Gastrocnemius medialis (tissue), 4 donors: Measurements from ENCODE around the gene PROSER2. TPM values are rescaled to one million over a fixed set of nuclear protein-coding genes. Genes with fewer than 3 reads are reported as not detected.

ENCODE experiments used
- ATAC-seq, 2 donors: fragments of 150-250 bp; one replicate each; pipeline ENCODE4 v1.9.1; 2016
- DNase-seq, 2 donors: peaks; one replicate each; pipeline ENCODE4 v3.0.0-alpha.2; 2019
- H3K27ac ChIP-seq, 4 donors: fragments of 200-600 bp; sonication (generic); 1 replicate in 1 of 4; 2 replicates in 3 of 4; pipeline ENCODE4 v1.5.1; 2016 to 2018; ENCODE audit warnings: mild to moderate bottlenecking in 2 of 4, moderate library complexity in 1 of 4
- H3K27me3 ChIP-seq, 3 donors: fragments of 200-600 bp; sonication (generic) in 2 of 3; 1 replicate in 1 of 3; 2 replicates in 2 of 3; pipeline versions ENCODE4 v1.5.1 to v1.6.0; 2016 to 2019; ENCODE audit warnings: mild to moderate bottlenecking in 1 of 3, moderate library complexity in 1 of 3
- H3K36me3 ChIP-seq, 2 donors: fragments of 200-600 bp; sonication (generic) in 1 of 2; one replicate each; pipeline ENCODE4 v1.5.1; 2017 to 2018
- H3K4me1 ChIP-seq, 2 donors: fragments of 200-600 bp; sonication (generic) in 1 of 2; one replicate each; pipeline ENCODE4 v1.5.1; 2016 to 2017; ENCODE audit warnings: mild to moderate bottlenecking in 2 of 2
- H3K4me3 ChIP-seq, 4 donors: fragments of 200-600 bp; sonication (generic) in 3 of 4; 1 replicate in 1 of 4; 2 replicates in 3 of 4; pipeline ENCODE4 v1.5.1; 2016 to 2019; ENCODE audit warnings: mild to moderate bottlenecking in 2 of 4
- H3K9me3 ChIP-seq, 3 donors: fragments of 200-600 bp; sonication (generic) in 2 of 3; 1 replicate in 1 of 3; 2 replicates in 2 of 3; pipeline ENCODE4 v1.5.1; 2016 to 2019
- POLR2A ChIP-seq, 2 donors: fragments of 450-650 bp; IDR thresholded peaks; one replicate each; pipeline ENCODE4 v1.6.1; 2017; ENCODE audit warnings: antibody characterized with exemption in 2 of 2, mild to moderate bottlenecking in 2 of 2, moderate library complexity in 2 of 2
- in situ Hi-C, 4 donors: fragments of 200-750 bp; cut with MboI; loops; one replicate each; pipeline versions ENCODE4 v1.15.0 to v1.8.0; 2017; ENCODE audit warnings: low sequenced_read_pairs in 4 of 4
- intact Hi-C: fragments of 100-400 bp; cut with DNase I; formaldehyde crosslinking; loops from one replicate; pipeline ENCODE4 v1.15.1; 2023; ENCODE audit warnings: low total_unique reads
- total RNA-seq, 4 donors: library from RNA; depleted of rRNA; stranded (reverse); fragments of >200 nt; gene quantifications; one replicate each; pipeline versions ENCODE4 v1.1.0 to v1.2.3, GENCODE V29; 2016
- TF ChIP-seq, protein P1 (sequence below), 5 experiments: fragments of 450-650 bp in 3 of 5; fragments of 200-600 bp in 2 of 5; sonication (generic) in 2 of 5; IDR thresholded peaks in 4 of 5; conservative IDR thresholded peaks in 1 of 5; 1 replicate in 4 of 5; 2 replicates in 1 of 5; pipeline ENCODE4 v1.5.1; 2016 to 2019; ENCODE audit warnings: antibody characterized with exemption in 5 of 5, mild to moderate bottlenecking in 3 of 5, moderate library complexity in 3 of 5

Gene PROSER2
- total RNA-seq, 4 donors from 2014 or later = 0.88 to 3.4 (median 1.4) TPM

- Histone ChIP-seq H3K36me3 (no peaks in the 10 kb centered on the region), H3K27me3 (peaks cover 0 to 2% (median 0%) of the 10 kb centered on the region in 3 donors), H3K27ac (no peak overlapping the region), H3K4me3 (no peak overlapping the region), H3K9me3 (no peaks in the 10 kb centered on the region), H3K4me1 (no peaks in the 10 kb centered on the region)
- ATAC-seq = no peak
- no peak for TF ChIP-seq POLR2A (IDR thresholded peaks at IDR 0.05)
- TF ChIP-seq, protein P1, sequence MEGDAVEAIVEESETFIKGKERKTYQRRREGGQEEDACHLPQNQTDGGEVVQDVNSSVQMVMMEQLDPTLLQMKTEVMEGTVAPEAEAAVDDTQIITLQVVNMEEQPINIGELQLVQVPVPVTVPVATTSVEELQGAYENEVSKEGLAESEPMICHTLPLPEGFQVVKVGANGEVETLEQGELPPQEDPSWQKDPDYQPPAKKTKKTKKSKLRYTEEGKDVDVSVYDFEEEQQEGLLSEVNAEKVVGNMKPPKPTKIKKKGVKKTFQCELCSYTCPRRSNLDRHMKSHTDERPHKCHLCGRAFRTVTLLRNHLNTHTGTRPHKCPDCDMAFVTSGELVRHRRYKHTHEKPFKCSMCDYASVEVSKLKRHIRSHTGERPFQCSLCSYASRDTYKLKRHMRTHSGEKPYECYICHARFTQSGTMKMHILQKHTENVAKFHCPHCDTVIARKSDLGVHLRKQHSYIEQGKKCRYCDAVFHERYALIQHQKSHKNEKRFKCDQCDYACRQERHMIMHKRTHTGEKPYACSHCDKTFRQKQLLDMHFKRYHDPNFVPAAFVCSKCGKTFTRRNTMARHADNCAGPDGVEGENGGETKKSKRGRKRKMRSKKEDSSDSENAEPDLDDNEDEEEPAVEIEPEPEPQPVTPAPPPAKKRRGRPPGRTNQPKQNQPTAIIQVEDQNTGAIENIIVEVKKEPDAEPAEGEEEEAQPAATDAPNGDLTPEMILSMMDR (IDR thresholded peaks at IDR 0.05 in 4 of 5, conservative IDR thresholded peaks at IDR 0.05 in 1 of 5) = no peak
- DNase-seq = no peak
- intact Hi-C loops (no loop called here), in situ Hi-C loops (loop anchor here in 3 of 4 donors (10.0 to 25.0 kb wide), 2 partner anchors 197 to 199 kb away; no protein-coding TSS in a partner anchor)
These were observed 35.3 kb upstream of the PROSER2 start for GRCh38 chr10:11787846-11788245.

DNA sequence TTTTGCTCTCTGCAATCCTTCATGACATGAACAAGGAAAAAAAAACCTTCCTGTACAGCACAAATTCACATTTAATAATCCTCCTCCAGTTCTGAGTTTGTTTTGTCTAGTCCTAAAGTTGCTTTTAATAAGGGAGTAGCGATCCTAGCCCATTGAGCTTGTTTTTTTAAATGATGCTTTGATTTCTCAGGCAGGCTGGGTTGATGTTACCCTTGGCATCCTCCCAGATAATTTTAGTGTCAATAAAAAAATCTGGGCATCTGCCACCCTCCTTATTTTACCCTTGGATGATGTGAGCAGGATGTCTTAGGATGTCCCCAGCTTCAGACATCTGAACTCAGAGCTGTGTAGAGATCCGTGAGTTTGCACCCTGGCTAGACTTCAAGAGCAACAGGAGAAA lies 33.9 kb upstream of the PROSER2 start:
- Histone ChIP-seq H3K4me1 (no peaks in the 10 kb centered on the region), H3K36me3 (no peaks in the 10 kb centered on the region), H3K9me3 (no peaks in the 10 kb centered on the region), H3K27me3 (peaks cover 0 to 2% (median 0%) of the 10 kb centered on the region in 3 donors), H3K27ac (no peak overlapping the region), H3K4me3 (no peak overlapping the region)
- in situ Hi-C loops = loop anchor here in 3 of 4 donors (10.0 to 25.0 kb wide), 2 partner anchors 195 to 198 kb away; no protein-coding TSS in a partner anchor
- DNase-seq = no peak
- no peak for ATAC-seq
- intact Hi-C loops = no loop called here
- TF ChIP-seq, protein P1 (IDR thresholded peaks at IDR 0.05 in 4 of 5, conservative IDR thresholded peaks at IDR 0.05 in 1 of 5) = no peak
- TF ChIP-seq POLR2A (IDR thresholded peaks at IDR 0.05) = no peak

GRCh38 chr10:11789956-11790355 lies 33.2 kb upstream of the PROSER2 start:
- in situ Hi-C loops = loop anchor here in 3 of 4 donors (10.0 to 25.0 kb wide), 2 partner anchors 195 to 197 kb away; no protein-coding TSS in a partner anchor
- DNase-seq (no peak), ATAC-seq (no peak)
- Histone ChIP-seq H3K36me3 (no peaks in the 10 kb centered on the region), H3K4me1 (no peaks in the 10 kb centered on the region), H3K9me3 (no peaks in the 10 kb centered on the region), H3K27me3 (peaks cover 0 to 2% (median 0%) of the 10 kb centered on the region in 3 donors), H3K27ac (no peak overlapping the region), H3K4me3 (no peak overlapping the region)
- intact Hi-C loops = no loop called here
- TF ChIP-seq, protein P1 (IDR thresholded peaks at IDR 0.05 in 4 of 5, conservative IDR thresholded peaks at IDR 0.05 in 1 of 5) = no peak
- no peak for TF ChIP-seq POLR2A (IDR thresholded peaks at IDR 0.05)

DNA sequence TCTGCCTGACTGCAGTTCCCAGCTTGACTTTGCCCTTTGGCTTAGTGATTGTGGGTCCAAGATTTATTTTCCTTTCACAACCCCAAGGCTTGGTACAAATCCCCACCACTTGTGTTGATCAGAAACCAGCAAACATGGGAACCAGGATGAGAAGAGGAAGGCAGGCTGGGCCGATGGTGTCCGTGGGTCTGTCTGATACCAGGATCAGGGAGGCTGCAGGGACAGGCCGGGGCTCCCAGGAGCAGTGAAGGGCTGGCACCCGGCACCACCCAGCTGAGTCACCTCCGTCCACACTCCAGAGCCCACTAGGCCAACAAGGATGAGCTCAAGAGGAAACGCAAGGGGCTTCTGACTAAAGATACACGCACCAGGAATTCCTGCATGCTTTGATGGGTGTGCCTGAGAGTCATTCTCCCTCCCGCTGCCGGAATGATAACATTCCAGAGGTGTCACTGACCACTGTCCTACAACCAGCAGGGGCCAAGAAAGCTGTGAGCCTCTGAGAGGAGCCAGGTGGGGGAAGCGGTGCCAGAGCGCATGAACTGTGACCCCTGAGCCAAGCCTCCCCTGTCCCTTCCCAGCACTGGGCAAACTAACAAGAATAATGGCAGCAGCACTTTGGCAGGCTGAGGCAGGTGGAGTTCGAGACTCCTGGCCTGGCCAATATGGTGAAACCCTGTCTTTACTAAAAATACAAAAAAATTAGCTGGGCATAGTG lies 29.2 kb upstream of the PROSER2 start:
- TF ChIP-seq, protein P1 (IDR thresholded peaks at IDR 0.05 in 4 of 5, conservative IDR thresholded peaks at IDR 0.05 in 1 of 5) = no peak
- no peak for TF ChIP-seq POLR2A (IDR thresholded peaks at IDR 0.05)
- DNase-seq (no peak), ATAC-seq (no peak)

More for the DNA sequence above, 29.2 kb upstream of the PROSER2 start:
- no peaks in the 10 kb centered on the region for H3K4me1 ChIP-seq
- intact Hi-C loops (no loop called here), in situ Hi-C loops (loop anchor here in 2 of 4 donors (25.0 kb wide), 1 partner anchor 193 kb away; no protein-coding TSS in a partner anchor)
- no peak overlapping the region for H3K4me3 ChIP-seq
- H3K36me3 ChIP-seq = no peaks in the 10 kb centered on the region
- no peak overlapping the region for H3K27ac ChIP-seq
- H3K27me3 ChIP-seq = no peaks in the 10 kb centered on the region
- no peaks in the 10 kb centered on the region for H3K9me3 ChIP-seq
